ENCODE data around the gene EFHD2.

Gene EFHD2

DNA sequence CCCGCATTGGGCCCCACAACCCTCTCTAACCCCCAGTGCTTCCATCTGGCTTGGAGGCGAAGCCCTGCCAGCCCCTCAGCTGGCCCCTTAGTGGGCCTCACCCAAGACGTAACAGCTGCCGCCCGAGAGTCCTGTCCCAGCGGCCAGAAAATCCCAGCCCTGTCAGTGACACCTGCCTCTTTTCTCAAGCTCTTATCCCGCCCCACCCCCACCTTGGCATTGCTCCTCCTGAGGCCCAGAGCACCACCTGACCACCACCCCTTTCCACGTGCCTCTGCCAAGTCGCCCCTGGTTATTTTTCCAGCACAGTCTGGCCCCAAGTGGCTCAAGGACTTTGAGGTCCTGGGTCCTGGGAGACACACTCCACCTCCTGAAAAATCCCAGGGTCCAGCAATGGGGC is 22.6 kb downstream of the EFHD2 start:
- DNase-seq = no peak

GRCh38 chr1:15433471-15433870 is 23.8 kb downstream of the EFHD2 start:
- DNase-seq = no peak

- peak; percentile 91 for DNase-seq
These were observed 25.1 kb downstream of the EFHD2 start for GRCh38 chr1:15434739-15435138.

DNA sequence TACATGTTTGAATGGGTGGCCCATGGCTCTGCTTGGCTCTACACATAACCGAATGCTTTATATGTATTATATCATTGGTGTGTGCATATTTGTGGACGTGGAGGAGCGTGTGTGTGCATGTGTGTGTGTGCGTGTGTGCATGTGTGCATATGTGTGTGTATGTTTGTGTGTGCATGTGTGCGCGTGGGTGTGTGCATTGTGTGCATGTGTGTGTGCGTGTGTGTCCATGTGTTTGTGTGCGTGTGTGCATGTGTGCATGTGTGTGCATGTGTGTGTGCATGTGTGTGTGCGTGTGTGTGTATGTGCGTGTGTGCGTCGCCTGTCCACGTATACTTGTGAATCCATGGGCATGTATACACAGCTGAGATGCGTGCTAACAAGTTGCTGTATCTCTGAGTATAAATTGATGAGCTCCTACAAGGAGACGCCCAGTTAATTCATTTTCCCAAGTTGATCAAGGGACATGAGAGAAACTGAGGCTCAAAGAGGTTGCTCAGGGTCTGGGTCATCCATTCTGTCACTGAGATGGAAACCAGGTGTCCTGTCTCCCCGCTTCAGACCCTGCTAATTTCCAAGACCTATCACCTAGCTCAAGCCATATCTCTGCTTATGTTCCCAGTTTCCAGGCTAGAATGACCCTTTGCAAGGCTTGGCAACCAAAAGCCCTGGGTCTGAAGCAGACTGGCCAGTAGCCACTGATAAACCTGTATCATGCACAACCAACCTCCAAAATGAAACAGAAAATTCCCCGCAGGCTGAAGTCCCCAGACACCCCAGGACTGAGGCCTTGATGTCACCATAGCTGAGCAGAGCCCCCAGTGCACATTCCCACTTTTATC is 25.8 kb downstream of the EFHD2 start:
- DNase-seq = no peak

- no peak for DNase-seq
These were observed 27.3 kb downstream of the EFHD2 start for GRCh38 chr1:15436881-15437442.

DNA sequence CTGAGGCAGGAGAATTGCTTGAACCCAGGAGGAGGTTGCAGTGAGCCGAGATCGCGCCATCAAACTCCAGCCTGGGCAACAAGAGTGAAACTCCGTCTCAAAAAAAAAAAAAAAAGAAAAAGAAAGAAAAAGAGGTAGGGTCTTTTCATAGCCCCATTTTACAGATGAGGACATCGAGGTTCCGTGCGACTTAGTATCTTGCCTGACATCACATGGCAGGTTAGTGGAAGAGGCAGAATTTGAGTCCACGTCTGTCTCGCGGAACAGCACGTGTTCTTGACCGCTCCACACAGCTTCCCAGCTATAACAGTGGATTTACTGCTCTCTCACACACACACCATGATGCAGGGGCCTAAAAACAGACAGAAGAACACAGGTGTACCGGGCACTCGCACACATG is 29.6 kb downstream of the EFHD2 start:
- no peak for DNase-seq

GRCh38 chr1:15440357-15440756 is 30.7 kb downstream of the EFHD2 start:
- DNase-seq = no peak

- no peak for DNase-seq
These were observed 31.6 kb downstream of the EFHD2 start for GRCh38 chr1:15441247-15441646.

DNA sequence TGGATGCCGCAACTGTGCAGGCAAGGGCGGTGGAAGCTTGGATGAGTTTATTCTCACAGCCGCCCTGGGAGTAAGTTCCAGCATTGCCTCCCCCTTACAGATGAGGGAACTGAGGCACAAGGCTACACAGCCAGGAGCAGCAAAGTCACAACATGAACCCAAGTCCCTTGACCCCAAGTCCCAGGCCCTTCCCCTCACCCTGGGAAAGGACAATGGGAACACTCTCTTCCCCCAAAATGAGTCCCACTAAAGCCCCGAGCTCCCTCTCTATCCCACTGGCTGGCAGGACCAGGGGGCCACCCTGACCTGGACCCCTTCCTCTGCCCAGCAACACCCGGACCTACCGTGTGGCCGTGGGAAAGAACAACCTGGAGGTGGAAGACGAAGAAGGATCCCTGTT is 32.4 kb downstream of the EFHD2 start:
- DNase-seq = no peak

- no peak for DNase-seq
These were observed 33.1 kb downstream of the EFHD2 start for GRCh38 chr1:15442759-15443158.

DNA sequence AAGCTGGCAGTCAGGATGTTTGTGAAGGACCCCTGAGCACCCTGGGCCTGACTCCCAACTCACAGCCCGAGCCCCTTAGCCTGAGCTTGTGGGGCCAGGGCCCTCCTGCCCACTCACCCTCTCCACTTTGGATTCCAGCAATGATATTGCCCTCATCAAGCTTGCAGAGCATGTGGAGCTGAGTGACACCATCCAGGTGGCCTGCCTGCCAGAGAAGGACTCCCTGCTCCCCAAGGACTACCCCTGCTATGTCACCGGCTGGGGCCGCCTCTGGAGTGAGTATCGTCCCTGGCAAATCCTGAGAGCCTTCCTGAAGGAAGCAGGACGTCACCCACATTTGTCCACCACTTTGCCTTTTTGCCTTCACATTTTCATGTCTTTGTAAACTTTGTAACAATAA is 33.6 kb downstream of the EFHD2 start:
- no peak for DNase-seq

- DNase-seq = no peak
These were observed 35.0 kb downstream of the EFHD2 start for GRCh38 chr1:15444468-15445389.

DNA sequence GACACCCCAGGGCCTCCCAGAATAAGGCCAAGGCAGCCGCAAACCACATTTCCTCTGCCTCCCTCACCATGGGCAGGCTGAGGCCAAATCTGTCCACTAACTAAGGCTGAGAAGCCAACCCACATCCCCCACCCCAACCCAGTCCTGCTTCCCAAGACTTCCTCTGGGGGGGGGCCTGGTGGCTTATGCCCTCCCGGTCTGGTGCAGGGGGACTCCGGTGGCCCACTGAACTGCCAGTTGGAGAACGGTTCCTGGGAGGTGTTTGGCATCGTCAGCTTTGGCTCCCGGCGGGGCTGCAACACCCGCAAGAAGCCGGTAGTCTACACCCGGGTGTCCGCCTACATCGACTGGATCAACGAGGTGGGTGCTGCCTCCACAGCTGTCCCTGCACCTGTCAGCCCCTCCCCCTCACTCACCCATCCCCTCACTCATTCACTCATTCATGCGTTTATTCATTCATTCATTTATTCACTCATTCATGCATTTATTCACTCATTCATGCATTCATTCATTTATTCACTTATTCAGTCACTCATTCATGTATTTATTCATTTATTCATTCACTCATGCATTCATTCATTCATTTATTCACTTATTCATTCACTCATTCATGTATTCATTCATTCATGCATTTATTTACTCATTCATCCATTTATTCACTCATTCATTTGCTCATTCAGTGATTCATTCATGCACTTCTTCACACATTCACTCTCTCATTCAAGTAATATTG is 35.9 kb downstream of the EFHD2 start:
- no peak for DNase-seq

- no peak for DNase-seq
These were observed 36.5 kb downstream of the EFHD2 start for GRCh38 chr1:15446212-15446611.

DNA sequence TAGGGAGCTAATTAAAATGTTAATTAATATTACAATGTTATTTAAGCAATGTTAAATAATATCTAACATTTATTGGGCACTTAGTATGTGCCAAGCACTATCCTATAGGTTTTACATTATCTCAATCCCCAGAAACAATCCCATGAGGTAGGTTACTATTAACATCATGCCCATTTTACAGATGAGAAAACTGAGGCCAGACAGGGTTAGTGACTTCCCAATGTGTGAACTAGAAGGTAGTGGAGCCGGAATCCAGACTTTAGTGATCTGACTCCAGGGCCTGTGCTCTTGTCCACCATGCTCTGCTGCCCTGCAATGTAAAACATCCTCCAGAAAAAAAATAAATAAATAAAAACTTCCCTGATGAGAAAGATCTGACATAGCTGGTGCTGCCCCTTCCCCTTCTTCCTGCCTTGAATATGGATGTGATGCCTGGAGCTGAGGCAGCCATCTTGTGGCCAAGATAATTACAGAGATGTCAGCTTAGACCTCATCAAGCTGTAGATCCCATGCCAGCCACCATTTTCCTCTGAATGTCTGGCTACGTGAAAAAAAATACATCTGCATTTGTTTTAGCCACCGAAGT is 39.3 kb downstream of the EFHD2 start:
- DNase-seq = no peak

GRCh38 chr1:15449567-15449966 is 39.9 kb downstream of the EFHD2 start:
- DNase-seq = no peak

- no peak for DNase-seq
These were observed 41.5 kb downstream of the EFHD2 start for GRCh38 chr1:15451014-15451722.

DNA sequence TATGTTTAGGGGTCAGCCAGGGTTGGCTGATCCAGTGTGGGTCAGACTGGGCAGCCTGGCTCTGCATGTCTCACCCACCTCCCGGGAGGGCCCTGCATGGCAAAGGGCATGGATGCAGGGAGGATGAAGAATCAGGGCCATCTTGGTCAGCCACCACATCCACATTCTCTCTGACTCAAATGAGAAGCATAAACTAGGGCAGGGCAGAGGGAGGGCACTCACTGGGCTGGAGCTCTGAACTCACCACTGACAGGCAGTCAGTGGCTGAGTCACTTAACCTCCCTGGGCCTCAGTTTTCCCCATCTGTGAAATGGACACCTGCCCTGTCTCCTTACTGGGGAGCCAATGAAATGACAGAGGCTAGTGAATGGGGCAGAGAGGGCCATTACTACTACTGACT is 42.5 kb downstream of the EFHD2 start:
- DNase-seq = no peak

- DNase-seq = no peak
These were observed 43.3 kb downstream of the EFHD2 start for GRCh38 chr1:15452866-15453571.

DNA sequence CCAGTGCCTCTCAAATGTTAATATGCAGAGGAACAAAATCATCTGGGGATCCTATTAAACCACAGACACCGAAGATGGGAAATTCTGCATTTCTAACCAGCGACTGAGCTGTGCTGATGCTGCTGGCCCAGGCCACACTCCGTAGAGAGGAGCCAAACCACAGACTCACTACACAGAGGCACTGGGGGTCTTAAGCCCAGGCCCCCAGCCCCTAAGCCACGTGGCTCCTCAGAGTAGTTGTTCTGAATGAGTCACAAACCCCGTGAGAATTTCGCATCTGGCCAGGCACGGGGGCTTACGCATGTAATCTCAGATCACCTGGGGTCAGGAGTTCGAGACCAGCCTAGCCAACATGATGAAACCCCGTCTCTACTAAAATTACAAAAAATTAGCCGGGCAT is 44.0 kb downstream of the EFHD2 start:
- no peak for DNase-seq

DNA sequence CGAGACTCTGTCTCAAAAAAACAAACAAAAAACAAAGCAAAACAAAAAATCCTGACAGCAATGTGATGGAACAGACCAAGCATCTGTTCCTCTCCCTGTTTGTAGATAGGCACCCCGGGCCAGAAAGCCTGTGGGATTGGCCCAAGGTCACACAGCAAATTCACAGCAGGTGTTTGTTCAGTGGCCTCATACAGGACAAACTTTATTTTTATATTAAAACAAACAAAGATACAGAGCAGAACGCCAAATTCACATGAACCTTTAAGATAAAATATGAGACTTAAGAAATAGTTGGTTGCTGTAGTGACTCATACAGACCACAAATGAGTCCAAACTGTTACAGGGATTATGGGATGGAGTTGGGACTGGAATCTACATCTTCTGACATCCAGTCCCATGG is 44.6 kb downstream of the EFHD2 start:
- DNase-seq = no peak
